Hematopoietic multipotent progenitor cell treated with erythropoietin and hydrocortisone succinate and interleukin-3 and kit ligand, for 4 days (in vitro differentiated cells): Measurements from ENCODE around the gene UBR7.
A peak's percentile ranks its signal among the peaks of the same experiment; 100 is the strongest.
"Not testable (repeated sequence)": the region's sequence is repeated elsewhere in the genome, so short reads cannot be mapped to it uniquely, and the experiment has no call there.

ENCODE experiments used
- DNase-seq: peaks from one replicate; pipeline ENCODE4 v3.0.0-alpha.2; 2015

Gene UBR7

DNA sequence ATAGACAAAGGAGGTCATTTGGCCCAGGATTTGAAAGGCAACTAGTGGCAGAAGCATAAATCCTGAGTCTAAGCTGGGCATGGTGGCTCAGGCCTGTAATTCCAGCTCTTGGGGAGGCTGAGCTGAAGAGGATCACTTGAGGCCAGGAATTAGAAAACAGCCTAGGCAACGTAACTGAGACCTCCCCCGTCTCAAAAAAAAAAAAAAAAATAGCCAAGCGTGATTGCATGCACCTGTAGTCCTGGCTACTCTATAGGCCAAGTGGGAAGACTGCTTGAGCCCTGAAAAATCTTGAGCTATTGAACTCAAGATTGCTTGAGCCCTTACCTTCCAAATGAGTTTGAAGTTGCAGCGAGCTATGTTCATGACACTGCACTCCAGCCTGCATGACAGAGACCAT, 8.0 kb upstream of the UBR7 start:
- no peak for DNase-seq

DNA sequence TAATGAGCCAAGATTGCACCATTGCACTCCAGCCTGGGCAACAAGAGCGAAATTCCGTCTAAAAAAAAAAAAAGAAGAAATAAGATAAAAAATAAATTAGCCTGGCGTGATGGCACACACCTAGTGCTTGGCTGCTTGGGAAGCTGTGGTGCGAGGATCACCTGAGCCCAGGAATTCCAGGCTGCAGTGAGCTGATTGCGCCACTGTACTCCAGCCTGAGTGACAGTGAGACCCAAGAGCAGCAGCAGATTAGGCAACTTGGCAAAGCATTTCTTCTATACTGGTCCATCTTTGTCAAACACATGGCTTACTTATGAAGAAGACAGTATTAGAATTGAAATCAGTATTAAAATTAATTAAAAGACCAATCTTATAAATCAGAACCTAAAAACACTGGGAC, 6.5 kb upstream of the UBR7 start:
- no peak for DNase-seq

- no peak for DNase-seq
These were observed 5.8 kb upstream of the UBR7 start for GRCh38 chr14:93201155-93201704.

GRCh38 chr14:93207468-93208308, 632 bp downstream of the UBR7 start:
- DNase-seq: peak; percentile 83

DNA sequence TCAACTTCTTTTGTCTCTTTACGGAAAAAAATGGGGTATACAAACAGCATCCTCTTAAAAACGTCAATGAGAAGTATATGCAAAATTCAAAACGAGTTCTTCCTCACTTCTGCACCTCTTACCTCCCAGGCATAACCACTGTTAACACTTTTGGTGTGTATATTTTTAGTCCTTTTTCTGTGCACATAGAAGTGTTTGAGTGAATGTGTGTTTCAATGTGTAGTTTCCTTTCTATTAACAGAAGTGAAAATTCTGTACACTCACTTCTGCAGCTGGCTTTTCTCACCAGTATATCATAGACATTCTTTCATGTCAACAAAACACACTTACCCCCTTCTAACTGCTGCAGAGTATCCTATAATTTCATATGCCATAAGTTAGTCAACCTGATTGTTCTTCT, 5.4 kb downstream of the UBR7 start:
- no peak for DNase-seq

DNA sequence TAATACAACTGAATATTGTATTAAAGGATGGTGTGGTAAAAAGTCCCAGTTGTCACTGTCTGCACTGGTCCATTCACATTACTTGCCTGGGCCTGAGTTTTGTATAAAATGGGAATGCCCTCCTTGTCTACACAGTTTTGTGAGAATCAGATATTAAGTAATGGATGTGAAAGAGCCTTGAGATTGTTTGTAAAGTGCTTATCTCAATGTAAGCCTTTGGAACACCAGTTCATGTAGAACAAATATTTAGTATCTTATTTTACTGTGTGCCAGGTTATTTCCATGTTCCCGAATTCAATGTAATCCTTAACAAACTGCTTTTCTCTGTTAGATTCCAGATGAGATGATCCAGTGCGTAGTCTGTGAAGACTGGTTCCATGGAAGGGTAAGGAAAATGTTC, 7.5 kb downstream of the UBR7 start:
- no peak for DNase-seq

- peak; percentile 88 for DNase-seq
These were observed 12.2 kb downstream of the UBR7 start for GRCh38 chr14:93219103-93219726.

- DNase-seq: no peak
These were observed 13.5 kb downstream of the UBR7 start for GRCh38 chr14:93220509-93220908.

DNA sequence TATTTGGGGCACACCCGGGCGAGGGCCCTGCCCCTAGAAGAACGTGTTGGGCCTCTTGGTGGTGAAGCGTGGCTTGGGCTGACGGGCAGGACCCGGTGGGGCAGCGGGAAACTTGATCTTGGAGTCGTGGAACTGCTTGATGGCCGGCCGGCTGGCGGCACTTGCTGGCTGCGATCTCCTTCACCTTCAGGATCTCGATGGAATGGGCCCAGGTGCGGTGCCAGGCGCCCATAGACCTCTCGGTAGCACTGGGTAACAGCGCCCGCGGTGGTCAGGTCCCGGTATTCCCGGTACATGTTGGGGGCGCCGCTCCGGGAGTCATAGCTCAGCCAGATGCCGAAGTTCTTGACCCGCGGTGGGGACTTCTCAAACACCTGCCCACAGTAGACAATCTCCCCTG, 16.5 kb downstream of the UBR7 start:
- DNase-seq: no peak

DNA sequence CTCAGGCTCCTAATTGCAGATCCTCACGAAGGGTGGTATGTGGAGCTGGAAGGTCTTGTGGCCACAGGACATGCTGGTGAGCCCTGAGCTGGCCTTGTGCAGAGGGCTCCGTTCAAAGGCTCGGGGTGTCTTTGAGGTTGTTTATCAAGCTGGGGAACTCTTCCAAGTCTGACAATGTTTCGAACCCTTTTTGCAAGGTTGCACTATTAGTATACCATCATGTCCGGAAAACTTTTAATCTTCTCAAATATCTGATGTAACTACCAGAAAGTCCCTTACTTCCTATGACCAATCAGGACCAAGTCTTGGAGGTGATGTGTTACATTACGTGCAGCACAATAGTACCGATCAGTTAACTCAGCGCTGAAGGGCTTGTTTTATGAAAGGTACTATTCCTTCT, 21.5 kb downstream of the UBR7 start:
- DNase-seq: no peak

DNA sequence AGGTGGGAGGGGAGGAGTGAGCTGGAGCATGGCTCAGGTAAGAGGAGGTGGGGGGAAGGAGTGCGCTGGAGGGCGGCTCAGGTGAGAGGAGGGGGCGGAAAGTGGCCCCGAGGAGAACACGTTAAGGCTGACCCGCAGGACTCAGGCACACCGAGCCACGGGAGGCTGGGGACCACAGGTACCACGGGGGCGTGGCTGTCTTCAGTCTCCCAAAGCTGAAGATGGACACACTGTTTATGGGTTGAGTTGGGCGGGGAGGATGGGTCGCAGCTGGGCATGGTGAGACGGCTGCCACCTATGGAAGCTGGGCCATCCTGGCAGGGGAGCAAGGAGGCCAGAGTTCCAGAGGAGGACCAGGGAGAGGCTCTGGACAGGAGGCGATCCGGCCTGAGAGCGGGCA, 23.5 kb downstream of the UBR7 start:
- no peak for DNase-seq

- peak; percentile 32 for DNase-seq
These were observed 24.3 kb downstream of the UBR7 start for GRCh38 chr14:93231129-93231979.

- no peak for DNase-seq
These were observed 25.1 kb downstream of the UBR7 start for GRCh38 chr14:93232159-93232558.

DNA sequence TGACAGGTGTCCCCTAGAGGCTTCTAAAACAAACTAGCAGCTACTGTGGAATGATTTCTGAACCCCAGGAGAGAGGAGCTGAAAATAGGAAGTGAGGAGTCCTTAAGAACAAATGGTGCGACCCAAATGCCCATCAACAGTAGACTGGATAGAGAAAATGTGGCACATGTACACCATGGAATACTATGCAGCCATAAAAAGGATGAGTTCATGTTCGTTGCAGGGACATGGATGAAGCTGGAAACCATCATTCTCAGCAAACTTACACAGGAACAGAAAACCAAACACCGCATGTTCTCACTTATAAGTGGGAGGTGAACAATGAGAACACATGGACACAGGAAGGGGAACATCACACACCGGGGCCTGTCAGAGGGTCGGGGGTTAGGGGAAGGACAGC, 26.0 kb downstream of the UBR7 start:
- not testable (repeated sequence) for DNase-seq

- DNase-seq: no peak
These were observed 27.7 kb downstream of the UBR7 start for GRCh38 chr14:93234798-93235197.

- no peak for DNase-seq
These were observed 33.0 kb downstream of the UBR7 start for GRCh38 chr14:93239869-93240677.

- DNase-seq: no peak
These were observed 33.6 kb downstream of the UBR7 start for GRCh38 chr14:93240678-93241000.

GRCh38 chr14:93245764-93246420, 38.8 kb downstream of the UBR7 start:
- DNase-seq: no peak

GRCh38 chr14:93246534-93246933, 39.5 kb downstream of the UBR7 start:
- DNase-seq: no peak

DNA sequence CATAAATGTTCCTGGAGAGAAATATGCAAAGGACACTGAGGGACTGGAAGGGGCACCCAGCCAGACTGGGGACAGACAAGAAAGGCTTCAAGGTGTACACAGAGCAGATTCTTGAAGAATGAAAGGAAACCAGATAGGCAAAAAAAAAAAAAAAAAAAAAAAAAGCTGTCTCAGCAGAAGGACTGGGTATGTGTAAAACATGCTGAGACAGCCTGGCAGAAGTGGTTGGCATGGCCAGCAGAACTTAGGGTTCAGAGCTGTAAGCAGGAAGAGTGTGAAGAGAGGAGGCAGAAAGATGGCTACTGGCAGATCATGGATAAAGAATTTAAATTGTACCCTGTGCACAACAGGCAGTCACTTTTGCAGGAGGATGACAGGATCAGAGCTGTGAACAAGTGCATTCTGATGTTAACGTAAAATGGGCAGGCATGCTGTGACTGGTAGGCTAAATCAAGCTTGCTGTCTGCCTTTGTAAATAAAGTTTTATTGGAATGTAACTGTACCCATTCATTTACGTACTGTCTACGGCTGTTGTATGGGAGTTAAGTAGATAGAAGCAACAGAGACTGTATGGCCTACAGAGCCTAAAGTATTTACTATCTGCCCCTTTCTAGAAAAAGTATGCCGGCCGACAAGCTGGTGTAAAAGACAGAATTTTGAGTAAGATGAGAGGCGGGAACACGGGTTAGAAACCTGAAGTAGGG, 42.2 kb downstream of the UBR7 start:
- DNase-seq: no peak

- no peak for DNase-seq
These were observed 55.4 kb downstream of the UBR7 start for GRCh38 chr14:93262446-93262845.
